NCI-H2107 treated with DMSO at 0.1 percent for 48 hours (cell line): Measurements from ENCODE around the gene RANBP6.
A peak's percentile ranks its signal among the peaks of the same experiment; 100 is the strongest.
"Not testable (repeated sequence)": the region's sequence is repeated elsewhere in the genome, so short reads cannot be mapped to it uniquely, and the experiment has no call there.

Source experiments
- DNase-seq: peaks from one replicate; lab custom pipeline; 2025; ENCODE audit not compliant: unreplicated experiment; lab: John Stamatoyannopoulos, UW

RANBP6 gene

DNA sequence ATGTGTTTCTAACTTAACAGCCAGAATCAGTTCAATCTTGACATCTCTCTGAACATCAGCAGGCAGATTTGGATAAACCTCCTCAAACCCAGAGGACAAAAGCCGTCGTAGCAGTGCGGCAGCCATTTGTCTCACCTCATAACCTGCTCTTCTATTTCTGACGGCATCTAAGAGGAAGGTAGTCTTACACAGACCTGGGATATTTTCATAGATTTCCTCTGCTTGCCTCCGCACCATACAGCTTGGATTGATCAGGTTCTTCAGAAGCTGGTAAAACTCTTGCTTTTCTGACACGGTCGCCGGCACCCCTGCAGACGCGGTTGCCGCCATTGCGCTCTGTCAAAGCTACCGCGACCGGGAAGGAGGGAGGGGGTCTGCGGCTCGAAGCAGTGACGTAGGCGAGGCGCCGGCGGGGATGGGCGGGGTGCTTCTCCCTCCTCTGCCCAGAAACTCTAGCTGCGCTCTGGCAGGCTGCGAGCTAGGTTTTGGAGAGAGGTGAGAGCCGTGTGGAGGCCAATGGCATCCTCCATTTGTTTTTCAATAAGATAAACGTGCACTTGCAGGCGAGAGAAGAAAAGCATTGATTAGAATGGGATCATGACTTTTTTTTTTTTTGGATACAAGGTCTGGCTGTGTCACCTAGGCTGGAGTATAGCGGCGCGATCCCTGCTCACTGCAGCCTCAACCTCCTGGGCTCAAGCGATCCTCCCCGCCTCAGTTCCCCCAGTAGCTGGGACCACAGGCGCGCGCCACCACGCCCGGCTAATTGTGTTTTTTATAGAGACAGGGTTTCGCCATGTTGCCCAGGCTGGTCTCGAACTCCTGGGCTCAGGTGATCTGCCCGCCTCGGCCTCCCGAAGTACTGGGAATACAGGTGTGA, at the start of gene RANBP6:
Gene RANBP6 (minus strand): TSS at position 347 of the 880 bp plus-strand sequence. CDS start 17 bp downstream, at position 330.
- peak; percentile 84 for DNase-seq

DNA sequence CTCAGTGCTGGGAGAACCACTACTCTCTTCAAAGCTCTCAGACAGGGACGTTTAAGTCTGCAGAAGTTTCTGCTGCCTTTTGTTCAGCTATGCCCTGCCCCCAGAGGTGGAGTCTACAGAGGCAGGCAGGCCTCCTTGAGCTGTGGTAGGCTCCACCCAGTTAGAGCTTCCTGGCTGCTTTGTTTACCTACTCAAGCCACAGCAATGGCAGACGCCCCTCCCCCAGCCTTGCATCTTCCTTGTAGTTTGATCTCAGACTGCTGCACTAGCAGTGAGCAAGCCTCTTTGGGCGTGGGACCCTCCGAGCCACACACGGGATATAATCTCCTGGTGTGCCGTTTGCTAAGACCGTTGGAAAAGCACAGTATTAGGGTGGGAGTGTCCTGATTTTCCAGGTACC, 47.7 kb upstream of the RANBP6 start:
- not testable (repeated sequence) for DNase-seq

DNA sequence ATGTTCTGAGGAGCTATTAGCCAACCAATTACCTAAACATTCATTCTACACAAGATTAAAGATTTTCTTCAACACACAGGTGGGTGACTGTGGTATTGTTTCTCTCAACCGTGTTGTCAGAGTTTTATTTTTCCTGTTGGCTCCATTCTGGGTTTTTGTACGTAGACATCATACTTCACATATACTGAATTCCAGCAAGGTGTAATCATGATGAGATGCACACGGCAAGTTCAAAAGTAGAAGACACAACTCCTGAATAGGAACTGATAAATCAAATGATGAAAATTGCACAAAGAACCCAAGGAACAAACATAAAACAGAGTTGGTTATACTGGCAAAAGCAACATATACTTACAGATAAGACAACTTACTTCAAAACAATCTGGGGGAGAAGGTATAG, 40.2 kb upstream of the RANBP6 start:
- DNase-seq = no peak

DNA sequence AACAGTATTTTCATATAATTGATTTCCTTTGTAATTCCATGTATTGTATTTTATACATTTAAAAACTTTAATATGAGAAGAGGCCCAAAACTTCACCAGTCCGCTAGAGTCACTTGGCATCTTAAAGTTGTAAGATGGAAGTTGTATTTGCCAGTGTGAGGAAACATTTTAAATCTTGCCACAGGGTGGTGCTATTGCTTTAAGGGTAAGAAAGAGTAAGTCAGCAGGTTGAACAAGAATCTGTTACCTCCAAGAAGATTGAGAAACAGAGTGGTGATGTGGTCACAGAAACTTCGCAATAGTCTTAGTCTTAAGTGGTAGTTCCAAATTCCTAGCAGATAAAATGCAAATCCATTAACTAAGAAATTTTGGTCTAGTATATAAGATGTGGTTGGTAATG, 39.8 kb upstream of the RANBP6 start:
- peak; percentile 73 for DNase-seq

DNA sequence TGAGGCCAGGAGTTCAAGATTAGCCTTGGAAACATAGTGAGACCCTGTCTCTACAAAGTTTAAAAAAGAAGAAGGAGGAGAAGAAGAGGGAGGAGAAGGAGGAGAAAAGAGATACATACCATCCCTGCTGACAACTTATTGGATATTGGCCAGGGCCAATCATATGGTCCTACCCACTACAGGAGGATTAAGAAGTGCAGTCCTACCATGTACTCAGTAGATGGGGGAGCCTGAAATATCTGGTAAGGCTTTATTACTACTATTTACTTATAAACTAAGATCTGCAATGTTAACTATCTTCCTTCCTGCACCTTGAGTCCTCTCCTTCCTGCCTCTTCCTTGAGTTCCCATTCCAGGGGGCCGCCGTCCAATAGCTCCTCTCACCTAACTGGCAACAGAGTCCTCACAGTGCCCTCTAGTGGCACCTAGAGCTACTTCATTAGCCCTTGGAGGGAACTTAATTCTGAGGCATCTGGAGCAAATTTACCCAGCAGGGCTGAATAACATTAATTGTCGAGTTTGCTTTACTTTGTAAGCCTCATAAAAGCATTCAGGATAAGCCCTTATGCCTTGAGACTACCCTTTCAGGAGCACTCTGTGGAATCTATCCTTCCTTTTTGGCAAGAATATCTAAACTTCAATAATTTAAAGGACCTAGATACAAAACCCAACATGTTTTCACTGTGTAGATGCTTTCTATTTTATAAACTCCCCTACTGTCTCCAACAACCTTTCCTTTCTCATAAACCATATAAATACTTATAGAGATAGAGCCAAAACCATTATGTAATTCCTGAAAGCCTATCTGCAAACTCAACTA, 39.1 kb upstream of the RANBP6 start:
- peak; percentile 34 for DNase-seq

DNA sequence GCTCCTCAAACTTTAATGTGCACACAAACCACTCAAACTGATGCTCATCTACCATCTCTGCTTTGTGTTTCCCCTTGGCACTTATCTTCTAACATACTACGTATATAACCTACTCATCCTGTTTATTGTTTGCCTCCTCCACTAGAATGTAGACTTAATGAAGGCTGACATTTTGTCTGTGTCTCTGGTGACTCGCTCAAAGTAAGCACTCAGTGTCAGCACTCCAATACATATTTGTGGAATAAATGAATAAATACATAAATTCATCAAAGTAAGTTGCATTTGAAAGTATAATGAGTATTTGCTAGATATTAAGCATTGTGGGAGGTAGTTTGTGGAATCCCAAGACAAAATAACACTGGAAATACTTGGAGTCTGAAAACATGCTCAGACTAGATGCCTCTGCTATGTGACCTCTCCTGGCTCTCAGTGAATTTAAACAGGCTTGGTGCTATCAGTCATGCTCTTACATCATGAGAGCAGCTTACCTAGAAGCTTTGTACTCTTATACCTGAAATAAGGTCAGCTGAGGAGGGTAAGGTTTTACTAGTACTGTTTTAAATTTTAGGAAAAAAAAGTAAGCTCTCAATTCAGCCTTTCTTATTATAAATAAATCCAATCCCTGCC, 37.0 kb upstream of the RANBP6 start:
- no peak for DNase-seq

DNA sequence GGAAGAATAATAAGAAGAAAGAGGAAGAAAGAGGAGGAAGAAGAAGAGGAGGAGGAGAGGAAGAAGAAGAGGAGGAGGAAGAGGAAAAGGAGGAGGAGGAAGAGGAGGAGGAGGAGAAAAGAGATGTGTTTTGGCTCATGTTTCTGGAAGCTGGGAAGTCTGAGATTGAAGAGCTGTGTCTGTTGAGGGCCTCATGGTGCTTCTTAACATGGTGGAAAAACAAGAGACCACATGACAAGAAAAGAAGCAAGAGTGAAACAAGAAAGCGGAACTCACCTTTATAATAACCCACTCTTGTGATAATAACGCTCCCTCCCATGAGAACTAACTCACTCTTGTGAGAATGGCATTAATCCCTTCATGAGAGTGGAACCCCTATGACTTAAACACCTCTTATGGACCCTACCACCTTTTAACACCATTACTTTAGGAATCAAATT, 36.1 kb upstream of the RANBP6 start:
- no peak for DNase-seq

DNA sequence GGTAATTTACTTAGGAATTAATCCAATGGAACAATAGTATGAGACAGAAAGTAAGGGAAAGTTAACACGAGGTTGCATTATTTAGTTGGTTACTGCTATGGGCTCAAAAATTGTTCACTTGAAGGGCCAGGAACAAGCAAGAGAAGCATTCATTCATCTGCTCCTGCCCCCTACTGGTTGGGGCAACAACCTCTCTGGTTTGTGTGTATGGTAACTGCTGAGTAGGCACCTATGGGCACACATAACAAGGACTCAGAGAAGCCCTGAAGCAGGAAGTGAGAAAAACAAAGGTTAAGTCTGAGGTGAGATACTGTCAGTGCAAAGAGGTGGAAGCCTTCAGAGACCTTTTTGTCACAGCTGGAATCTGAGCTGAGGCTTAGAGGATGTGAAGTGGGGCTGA, 34.4 kb upstream of the RANBP6 start:
- peak; percentile 5 for DNase-seq

DNA sequence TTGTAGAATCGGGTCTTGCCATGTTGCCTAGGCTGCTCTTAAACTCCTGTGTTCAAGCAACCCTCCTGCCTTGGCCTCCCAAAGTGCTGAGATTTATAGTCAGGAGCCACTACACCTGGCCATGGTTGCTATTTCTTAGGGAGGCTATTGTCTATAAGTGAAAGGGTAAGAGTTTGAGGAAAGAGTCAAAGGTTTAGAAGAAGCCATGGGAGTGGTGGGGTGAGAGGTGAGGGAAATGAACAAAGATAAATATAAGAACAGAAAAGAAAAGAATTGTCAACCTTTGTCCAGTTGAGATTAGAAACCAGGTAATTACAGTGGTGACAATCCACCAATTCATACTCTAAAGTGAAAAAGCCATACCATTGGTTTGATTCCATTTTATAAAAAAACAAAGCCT, 32.6 kb upstream of the RANBP6 start:
- no peak for DNase-seq

DNA sequence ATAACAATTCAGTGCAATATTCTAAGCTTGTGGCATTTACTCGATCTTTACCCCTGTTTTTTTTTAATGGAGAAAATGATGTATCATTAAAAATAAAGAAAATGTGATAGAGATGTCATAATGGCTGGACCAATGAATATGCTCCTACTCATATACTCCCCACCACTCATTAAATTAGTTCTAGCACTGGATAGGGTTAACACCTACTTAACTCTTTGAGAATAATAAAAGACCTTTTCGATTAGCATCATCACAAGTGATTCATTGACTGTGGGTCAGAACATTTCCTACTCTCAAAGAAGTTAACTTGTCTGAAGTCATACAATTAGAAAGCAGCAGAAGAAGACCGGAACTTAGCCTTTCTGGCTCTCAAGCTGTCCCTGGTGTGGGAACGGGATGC, 31.6 kb upstream of the RANBP6 start:
- no peak for DNase-seq

DNA sequence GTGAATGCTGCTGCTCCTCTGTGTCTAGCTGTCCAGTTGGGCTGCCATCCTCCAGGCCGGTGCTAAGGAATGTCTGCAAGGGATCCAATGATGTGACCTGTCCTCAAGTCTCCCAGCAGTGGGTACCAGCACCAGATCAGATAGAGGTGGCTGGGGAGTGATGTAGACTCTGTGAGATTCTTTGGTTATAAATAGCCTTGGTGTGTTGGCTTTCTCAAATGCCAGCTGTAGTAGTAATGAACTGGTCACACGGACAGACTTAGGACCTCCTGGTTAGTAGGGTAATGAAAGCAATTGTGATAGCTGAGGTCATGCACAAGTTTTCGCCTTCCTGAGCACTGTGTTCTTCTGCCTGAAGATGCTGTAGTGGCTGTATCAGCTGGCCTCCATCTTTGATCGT, 29.9 kb upstream of the RANBP6 start:
- no peak for DNase-seq

DNA sequence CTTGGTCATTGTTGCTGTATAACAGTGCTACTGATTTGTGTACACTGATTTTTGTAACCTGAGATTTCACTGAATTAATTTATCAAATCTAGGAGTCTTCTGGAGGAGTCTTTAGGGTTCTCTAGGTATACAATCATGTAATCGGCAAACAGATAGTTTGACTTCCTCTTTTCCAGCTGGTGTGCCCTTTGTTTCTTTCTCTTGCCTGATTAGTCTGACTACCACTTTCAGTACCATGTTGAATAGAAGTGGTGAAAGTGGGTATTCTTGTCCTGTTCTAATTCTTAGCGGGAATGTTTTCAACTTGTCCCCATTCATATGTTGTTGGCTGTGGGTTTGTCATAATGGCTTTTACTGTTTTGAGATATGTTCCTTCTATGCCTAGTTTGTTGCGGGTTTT, 24.7 kb upstream of the RANBP6 start:
- DNase-seq = no peak

DNA sequence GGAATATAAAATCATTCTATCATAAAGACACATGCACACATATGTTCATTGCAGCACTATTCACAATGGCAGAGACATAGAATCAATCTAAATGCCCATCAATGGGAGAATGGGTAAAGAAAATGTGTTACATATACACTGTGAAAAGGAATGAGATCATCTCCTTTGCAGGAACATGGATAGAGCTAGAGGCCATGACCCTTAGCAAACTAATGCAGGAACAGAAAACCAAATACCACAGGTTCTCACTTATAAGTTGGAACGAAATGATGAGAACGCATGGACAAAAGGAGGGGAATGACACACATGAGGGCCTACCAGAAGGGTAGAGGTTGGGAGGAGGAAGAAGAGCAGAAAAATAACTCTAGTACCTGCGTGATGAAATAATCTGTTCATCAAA, 21.0 kb upstream of the RANBP6 start:
- DNase-seq = no peak

DNA sequence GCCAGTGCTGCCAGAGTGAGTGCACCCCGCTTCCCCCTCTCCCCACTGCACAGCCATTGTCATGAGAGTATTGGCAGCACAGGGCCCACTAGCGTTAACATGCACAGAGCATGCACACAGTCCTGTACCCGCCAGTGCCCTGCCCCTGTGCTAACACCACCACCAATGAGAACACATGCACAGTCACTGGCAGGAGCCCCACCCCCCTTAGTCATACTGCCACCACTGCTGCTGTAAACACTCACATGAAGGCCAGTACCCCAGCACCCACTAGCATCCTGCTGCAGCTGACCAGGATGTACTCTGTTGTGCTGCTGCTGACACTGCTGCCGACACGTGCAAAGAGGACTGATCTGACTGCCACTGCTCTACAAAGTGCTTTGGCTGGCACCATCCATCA, 19.5 kb upstream of the RANBP6 start:
- no peak for DNase-seq

DNA sequence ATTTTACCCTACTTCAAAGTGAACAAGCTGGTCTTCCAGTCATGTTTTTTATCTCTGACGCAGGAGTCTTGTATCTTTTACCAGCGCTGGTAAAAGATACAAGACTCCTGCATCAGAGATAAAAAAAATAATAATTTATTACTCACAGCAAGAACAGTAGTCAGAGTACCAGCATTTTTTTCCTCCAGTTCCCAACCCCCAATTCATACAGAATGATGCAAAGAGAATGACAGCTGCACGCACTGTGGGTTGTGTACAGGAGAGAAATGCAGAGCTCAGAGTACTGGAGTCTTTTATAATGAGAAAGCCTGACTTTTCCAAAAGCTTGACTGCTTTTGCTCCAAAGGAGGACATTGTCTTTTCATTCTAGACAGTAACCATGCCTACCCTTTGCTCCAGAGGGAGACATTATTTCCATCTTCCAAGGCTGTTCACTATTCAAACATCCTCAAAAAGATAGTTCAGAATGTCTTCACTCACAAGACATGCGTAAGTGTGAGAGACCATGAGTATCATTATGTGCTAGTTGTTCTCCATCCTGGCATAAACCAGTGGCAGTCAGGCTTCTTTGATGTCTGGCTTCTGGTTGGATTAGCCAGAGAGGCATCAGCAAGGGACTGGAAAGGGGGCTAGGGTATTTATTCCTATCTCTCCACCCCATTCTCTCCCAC, 14.3 kb upstream of the RANBP6 start:
- DNase-seq = peak; percentile 30

DNA sequence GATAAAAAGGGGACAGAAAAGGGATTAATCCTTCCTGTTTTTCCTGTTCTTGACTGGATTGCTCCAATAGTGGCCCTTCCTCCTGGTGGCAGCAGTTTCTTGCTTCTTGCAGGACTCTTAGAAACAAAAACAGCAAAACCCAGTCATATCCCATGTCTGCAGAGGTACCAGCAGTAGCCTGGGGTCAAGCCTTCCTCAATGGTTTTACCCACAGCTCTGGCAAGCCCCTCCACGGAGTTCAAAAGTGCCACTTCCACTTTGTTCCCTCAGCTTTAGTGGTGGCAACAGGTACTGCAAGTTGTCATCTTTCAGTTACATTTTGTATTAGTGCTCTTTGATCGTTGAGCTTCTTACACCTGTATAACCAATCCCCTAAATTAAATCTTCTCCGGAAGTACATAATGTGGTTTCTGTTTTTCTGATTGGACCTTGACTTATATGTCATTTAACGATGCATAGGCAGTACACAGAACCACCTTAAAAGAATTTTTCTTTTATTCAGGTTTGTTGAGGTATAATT, 8.7 kb upstream of the RANBP6 start:
- no peak for DNase-seq

DNA sequence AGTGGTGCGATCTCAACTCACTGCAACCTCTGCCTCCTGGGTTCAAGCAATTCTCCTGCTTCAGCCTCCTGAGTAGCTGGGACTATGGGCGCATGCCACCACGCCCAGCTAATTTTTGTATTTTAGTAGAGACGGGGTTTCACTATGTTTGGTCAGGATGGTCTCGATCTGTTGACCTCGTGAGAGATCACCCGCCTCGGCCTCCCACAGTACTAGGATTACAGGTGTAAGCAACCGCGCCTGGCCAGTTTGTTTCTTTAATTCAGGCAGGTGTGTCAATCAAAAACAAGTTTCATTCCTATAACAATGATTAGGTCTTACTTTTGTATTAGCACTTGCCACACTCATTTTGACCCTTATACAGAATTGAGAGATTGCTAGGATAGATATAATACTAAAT, 1.6 kb upstream of the RANBP6 start:
- DNase-seq = not testable (repeated sequence)

DNA sequence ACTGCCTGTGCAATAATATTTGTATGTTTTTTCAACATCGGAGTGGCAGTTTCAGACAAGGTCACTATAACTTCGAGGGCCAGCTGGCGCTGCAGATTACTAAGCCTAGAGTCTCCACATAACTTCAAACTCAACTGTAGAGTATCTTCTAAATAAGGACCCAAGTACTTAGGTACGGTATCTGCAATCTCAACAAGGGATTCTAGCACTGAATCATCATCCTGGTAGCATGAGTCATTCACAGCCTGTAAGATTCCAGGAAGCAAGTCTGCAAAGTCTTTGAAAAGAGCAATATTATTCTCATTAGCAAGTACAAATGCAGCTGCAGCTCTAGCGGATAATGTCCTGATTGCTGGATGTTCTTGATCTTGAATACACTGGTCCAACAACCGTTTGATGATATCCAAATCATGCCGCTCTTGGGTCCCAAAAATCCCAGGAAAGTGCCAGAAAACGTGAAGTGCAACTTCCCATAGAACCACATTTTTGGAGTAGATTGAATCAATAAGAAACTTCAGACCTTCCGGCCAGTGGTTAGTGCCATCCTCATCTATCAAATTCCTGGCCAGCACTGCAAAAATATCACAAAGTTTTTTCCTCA, 654 bp downstream of the RANBP6 start:
- DNase-seq = no peak

DNA sequence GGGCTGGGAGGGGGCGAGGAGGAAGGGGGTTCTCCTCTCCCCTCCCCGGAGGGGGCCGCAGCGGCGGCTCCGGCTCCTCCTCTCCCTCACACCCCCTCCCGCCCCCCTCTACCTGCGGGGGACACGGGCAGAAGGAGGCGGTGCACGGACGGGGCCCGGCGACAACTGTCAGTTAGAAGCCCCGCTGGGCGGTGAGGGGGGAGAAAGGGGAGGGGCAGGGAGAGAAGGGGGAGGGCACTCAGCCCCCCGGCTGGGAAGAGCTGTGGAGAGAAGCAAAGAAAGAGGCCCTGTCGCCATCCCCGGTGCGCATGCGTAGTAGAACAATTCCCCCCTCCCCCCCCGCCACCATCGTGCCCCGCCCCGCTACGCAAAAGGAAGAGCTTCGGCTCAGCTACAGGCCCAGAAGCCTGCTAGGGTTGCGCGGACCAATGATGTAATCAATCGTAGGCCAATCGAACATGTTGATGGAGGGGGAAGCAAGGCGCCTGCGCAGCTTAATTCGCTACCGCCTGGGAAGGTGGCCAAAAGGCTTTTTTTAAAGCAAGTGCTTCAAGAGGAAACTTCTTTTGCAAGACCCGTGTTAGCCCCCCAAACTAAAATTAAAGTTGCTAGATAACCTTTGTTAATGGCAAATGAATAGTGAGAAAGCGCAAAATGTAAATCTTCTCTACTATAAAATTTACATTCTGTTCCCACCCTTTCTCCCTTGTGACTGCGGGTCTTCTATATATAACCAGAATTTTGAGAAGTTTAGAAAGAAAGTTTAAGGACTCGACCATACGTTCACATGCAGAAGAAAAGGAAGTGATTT, 7.0 kb downstream of the RANBP6 start:
- DNase-seq = peak; percentile 97

DNA sequence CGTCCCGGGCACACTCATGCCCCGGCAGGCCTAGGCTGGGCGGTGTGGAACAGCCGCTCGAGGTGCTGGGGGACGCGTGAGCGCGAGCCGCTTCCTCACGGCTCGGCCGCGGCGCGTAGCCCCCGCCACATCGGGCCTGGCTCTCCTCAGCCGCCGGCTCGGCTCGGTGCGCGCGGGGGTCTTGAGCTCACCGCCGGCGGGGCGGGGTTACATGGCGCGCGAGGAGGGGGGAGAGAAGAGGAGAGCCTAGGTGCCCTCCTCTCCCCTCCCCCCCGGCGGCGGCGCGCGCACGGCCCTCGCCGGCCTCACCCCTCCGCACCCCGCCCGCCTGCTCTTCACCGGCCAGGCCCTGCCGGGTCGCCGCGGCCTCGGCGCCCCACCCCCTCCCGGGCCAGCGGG, 7.7 kb downstream of the RANBP6 start:
- DNase-seq = no peak
